LNCaP clone FGC (cell line): ENCODE results near the gene SAMHD1.

ENCODE experiments used
- DNase-seq: peaks from one replicate; pipeline ENCODE4 v3.0.0-alpha.2; 2011; ENCODE audit warnings: low read depth
- H3K4me3 ChIP-seq: 2 replicates; pipeline ENCODE4 v1.5.1; 2011; ENCODE audit warnings: mild to moderate bottlenecking, low read depth, low read length, control low read depth
- CTCF ChIP-seq: IDR thresholded peaks from 2 replicates; pipeline ENCODE4 v1.5.1; 2012; ENCODE audit warnings: mild to moderate bottlenecking; ENCODE audit not compliant: control insufficient read depth, insufficient read depth; ENCODE audit errors: extremely low read depth

The SAMHD1 gene

GRCh38 chr20:36851490-36851889, 100.0 kb downstream of the SAMHD1 start:
- no peak overlapping the region for H3K4me3 ChIP-seq
- no peak for TF ChIP-seq CTCF
- no peak for DNase-seq

- H3K4me3 ChIP-seq, result no peak overlapping the region
- TF ChIP-seq CTCF, result no peak
- no peak for DNase-seq
Measured at GRCh38 chr20:36850759-36851158, 100.7 kb downstream of the SAMHD1 start.

- DNase-seq, result no peak
- TF ChIP-seq CTCF, result no peak
- no peak overlapping the region for H3K4me3 ChIP-seq
Measured at GRCh38 chr20:36849333-36850065, 102.0 kb downstream of the SAMHD1 start.

GRCh38 chr20:36848677-36849076, 102.8 kb downstream of the SAMHD1 start:
- no peak for TF ChIP-seq CTCF
- no peak for DNase-seq
- H3K4me3 ChIP-seq, result no peak overlapping the region

GRCh38 chr20:36848078-36848660, 103.3 kb downstream of the SAMHD1 start:
- DNase-seq, result no peak
- H3K4me3 ChIP-seq, result no peak overlapping the region
- TF ChIP-seq CTCF, result no peak

GRCh38 chr20:36847710-36848040, 103.8 kb downstream of the SAMHD1 start:
- H3K4me3 ChIP-seq, result no peak overlapping the region
- no peak for DNase-seq
- TF ChIP-seq CTCF, result no peak

GRCh38 chr20:36847009-36847709, 104.3 kb downstream of the SAMHD1 start:
- no peak overlapping the region for H3K4me3 ChIP-seq
- no peak for TF ChIP-seq CTCF
- DNase-seq, result no peak
